Measurements from ENCODE around the gene SEMA4C. TPM values are rescaled to one million over a fixed set of nuclear protein-coding genes. Genes with fewer than 3 reads are reported as not detected.
A peak's percentile ranks its signal among the peaks of the same experiment; 100 is the strongest.

Gene SEMA4C
- total RNA-seq, 4 donors from 2014 or later = 23.5 to 42.7 (median 30.2) TPM

GRCh38 chr2:96857667-96858372 is 12.1 kb downstream of the SEMA4C start, which contains the start of gene ANKRD39:
ANKRD39 (minus strand) TSS chr2:96858016; CDS start chr2:96857987, 29 bp downstream.
- WGBS, 2 donors = 0% methylated on average over 49 to 69 of the region's 81 CpGs
- peak within 1 kb of the TSS; percentile 56 for H3K4me3 ChIP-seq (ENCODE audit: low read depth, poor library complexity, severe bottlenecking)
- TF ChIP-seq POLR2A (IDR thresholded peaks at IDR 0.05) = no peak
- peak in 1 of 3 donors; percentile 83 for TF ChIP-seq CTCF (IDR thresholded peaks at IDR 0.05)
- intact Hi-C loops (cut with DNase I; ENCODE audit: low total_unique reads) = loop anchor here (2.0 kb wide), 1 partner anchor 99 kb away; no protein-coding TSS in a partner anchor
- DNase-seq (ENCODE audit: low spot score in 2 of 2) = peak; percentile 97 to 99

GRCh38 chr2:96856776-96857666 is 12.9 kb downstream of the SEMA4C start:
- 11 to 14% methylated on average over 25 of the region's 27 CpGs for WGBS, 2 donors
- peak overlapping the region; percentile 56 for H3K4me3 ChIP-seq (ENCODE audit: low read depth, poor library complexity, severe bottlenecking)
- intact Hi-C loops (cut with DNase I; ENCODE audit: low total_unique reads) = loop anchor here (2.0 kb wide), 1 partner anchor 100 kb away; no protein-coding TSS in a partner anchor

GRCh38 chr2:96853321-96853720 is 16.6 kb downstream of the SEMA4C start:
- no peak overlapping the region for H3K4me3 ChIP-seq (ENCODE audit: low read depth, poor library complexity, severe bottlenecking)
- no peak for DNase-seq (ENCODE audit: low spot score in 2 of 2)
- intact Hi-C loops (cut with DNase I; ENCODE audit: low total_unique reads) = no loop called here
- 92 to 93% methylated on average over 15 of the region's 15 CpGs for WGBS, 2 donors
- TF ChIP-seq POLR2A (IDR thresholded peaks at IDR 0.05) = no peak
- TF ChIP-seq CTCF (IDR thresholded peaks at IDR 0.05) = no peak

More at GRCh38 chr2:96856776-96857666, 12.9 kb downstream of the SEMA4C start:
- DNase-seq (ENCODE audit: low spot score in 2 of 2) = no peak
- no peak for TF ChIP-seq CTCF (IDR thresholded peaks at IDR 0.05)
- no peak for TF ChIP-seq POLR2A (IDR thresholded peaks at IDR 0.05)

GRCh38 chr2:96852667-96853066 is 17.2 kb downstream of the SEMA4C start:
- no peak overlapping the region for H3K4me3 ChIP-seq (ENCODE audit: low read depth, poor library complexity, severe bottlenecking)
- DNase-seq (ENCODE audit: low spot score in 2 of 2) = no peak
- no peak for TF ChIP-seq CTCF (IDR thresholded peaks at IDR 0.05)
- TF ChIP-seq POLR2A (IDR thresholded peaks at IDR 0.05) = no peak
- WGBS, 2 donors = 91 to 94% methylated on average over 6 of the region's 6 CpGs
- intact Hi-C loops (cut with DNase I; ENCODE audit: low total_unique reads) = no loop called here

- TF ChIP-seq POLR2A (IDR thresholded peaks at IDR 0.05) = no peak
- no peak for TF ChIP-seq CTCF (IDR thresholded peaks at IDR 0.05)
- intact Hi-C loops (cut with DNase I; ENCODE audit: low total_unique reads) = no loop called here
- WGBS, 2 donors = 82 to 83% methylated on average over 9 of the region's 9 CpGs
- H3K4me3 ChIP-seq (ENCODE audit: low read depth, poor library complexity, severe bottlenecking) = no peak overlapping the region
- DNase-seq (ENCODE audit: low spot score in 2 of 2) = no peak
Measured at GRCh38 chr2:96848264-96848663, 21.6 kb downstream of the SEMA4C start.

All from lower leg skin (tissue), 4 donors.